GM18873 (cell line): ENCODE results near the gene CAMKMT.
"Not testable (repeated sequence)": the region's sequence is repeated elsewhere in the genome, so short reads cannot be mapped to it uniquely, and the experiment has no call there.

Experiments
- ATAC-seq: cut with Tn5 transposase; IDR thresholded peaks from one replicate; pipeline ENCODE4 v1.9.1; 2021; ENCODE audit warnings: mild to moderate bottlenecking, moderate library complexity, moderate number of reproducible peaks; ENCODE audit not compliant: unreplicated experiment, low FRiP score

CAMKMT gene

DNA sequence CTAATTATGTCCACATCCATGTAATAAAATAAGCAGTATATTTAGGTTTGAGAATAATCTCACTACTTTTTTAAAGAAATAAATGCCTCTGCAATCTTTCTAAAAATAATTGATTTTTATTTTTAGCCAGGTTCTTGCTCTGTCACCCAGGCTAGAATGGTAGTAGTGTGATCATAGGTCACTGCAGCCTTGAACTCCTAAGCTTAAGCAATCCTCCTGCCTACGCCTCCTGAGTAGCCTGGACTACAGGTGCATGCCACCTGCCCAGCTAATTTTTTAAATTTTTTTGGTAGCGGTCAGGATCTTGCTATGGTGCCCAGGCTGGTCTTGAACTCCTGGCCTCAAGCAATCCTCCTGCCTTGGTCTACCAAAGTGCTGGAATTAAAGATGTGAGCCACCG is 133.3 kb downstream of the CAMKMT start:
- no peak for ATAC-seq

DNA sequence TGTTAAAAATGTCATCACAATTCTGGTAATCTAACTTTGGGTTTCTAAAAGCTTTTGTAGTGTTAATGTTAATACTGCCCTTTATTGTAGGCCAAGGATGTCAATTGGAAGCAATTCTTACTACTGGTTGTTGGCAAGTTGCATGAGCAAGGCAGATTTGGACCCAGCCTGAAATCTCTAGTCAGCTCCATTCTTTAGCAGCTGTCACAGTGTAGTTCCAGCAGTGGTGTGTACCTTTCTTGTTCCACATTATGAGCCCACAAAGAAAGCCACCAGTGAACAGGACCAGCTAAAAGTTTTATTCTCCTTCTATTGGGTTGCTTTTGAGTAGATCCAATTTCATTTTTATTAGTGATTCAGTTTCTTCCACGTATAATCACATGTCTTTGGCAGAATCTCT is 133.8 kb downstream of the CAMKMT start:
- no peak for ATAC-seq

DNA sequence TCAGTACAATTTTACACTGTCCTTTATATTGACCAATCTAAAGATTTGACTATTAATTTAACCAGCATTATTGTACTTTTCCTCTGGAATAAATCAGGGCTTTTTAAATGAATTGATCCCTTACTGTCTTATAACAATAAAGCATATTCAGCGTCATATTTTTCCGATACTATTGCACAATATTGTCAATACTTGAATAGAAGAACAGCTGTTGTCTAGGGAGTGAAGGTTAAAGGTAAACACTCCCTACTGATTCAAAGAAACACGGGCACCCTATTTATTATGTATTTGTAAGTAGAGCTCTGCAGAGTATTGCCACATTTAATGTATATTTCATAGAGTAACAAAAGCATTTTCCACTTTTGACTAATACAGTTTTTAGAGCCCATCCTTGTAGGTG is 134.4 kb downstream of the CAMKMT start:
- ATAC-seq: no peak

DNA sequence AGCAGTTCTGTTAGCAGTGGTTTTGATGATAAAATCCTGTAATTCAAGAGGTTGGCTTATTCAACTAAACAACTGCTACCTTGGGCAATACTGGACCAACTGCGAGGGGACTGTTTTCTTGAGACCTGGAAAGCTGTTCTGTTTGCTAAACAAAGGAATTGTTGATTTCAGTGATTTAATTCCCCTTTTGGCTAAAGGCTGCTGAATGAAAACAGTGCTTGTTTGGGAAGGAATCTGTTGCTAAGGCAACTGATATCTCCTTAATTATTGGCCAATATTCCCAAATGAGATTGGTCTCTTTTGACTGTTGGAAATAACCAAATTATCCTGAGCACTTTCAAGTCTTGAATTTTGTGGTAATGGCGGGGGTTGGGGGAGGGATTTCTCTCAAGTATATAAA is 136.8 kb downstream of the CAMKMT start:
- no peak for ATAC-seq

DNA sequence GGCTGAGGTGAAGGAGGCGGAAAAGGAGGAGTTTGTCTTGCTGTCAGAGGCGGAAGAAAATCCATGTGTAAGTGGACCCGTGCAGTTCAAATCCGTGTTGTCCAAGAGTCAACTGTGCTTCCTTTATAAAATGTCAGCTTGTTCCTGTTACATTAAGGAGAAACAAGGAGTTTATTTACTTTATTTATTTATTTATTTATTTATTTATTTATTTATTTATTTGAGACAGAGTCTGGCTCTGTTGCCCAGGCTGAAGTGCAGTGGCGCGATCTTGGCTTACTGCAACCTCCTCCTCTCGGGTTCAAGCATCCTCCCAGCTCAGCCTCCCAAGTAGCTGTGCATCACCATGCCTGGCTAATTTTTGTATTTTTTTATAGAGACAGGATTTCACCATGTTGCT is 143.9 kb downstream of the CAMKMT start:
- not testable (repeated sequence) for ATAC-seq

DNA sequence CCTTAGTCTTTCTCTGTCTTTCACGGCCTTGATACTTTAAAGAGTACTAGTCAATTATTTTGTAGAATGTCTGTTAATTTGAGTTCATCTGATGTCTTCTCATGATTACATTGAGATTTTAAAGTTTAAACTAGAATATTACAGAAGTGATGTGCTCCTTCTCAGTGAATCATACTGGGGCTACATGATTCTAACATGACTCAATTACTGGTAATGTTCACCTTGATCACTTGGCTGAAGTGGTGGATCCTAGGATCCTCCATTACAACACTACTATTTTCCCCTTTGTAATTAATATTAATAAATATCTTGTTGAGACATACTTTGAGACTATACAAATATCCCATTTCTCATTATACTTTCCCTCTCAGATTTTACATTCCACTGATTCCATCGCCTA is 148.5 kb downstream of the CAMKMT start:
- ATAC-seq: no peak

DNA sequence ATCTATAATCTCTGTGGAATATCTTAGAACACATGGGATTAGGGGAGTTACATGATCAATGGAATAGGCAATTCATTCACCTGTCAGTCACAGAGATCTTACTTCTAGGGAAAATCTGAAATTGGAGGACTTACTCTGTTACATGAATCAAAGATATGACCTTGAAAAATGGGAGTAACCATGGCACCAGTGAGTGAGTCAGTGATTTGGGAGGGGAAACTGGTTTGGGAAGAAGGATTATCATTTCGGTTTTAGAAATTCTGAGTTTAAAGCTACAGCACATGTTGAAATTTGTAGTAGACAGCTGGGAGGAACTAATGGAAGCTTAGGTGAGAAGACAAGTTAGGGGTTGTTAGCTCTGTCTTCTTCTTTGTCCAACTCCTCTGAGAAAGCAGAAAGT is 153.7 kb downstream of the CAMKMT start:
- ATAC-seq: no peak

DNA sequence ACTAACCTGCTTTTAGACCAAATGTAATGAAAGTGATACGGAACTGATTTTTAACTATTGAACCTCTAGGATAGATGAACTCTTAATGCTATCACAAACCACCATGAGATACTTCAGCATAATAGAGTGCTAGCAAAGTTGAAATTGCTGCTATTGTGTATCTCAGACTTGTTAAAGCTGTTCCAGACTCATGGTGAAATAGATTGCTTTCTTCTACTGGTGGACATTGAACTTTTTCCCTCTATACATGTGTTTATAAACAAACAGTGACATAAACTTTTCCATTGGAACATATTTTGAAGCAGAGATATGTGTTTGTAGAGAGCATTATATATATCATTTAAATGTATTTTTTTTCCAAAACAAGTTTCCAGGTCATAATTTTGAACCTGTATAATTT is 157.3 kb downstream of the CAMKMT start:
- no peak for ATAC-seq

DNA sequence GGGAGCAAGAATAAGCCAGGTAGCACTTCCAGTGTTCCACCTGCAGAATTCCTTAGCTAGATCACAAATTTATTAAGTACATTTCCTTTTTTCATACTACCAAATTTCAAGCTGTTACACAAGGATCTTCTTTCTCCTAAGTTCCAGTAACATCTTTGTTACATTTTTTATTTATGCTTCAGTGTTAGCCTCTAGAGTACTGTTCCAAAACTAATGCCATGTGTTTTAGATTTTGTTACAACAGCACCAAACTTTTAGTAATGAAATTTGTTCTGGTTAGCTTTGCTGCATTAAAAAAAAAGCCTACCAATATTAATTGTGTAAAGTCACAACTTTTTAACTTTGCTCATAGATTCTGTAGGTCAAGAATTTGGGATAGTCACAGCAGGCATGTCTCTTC is 161.1 kb downstream of the CAMKMT start:
- no peak for ATAC-seq

DNA sequence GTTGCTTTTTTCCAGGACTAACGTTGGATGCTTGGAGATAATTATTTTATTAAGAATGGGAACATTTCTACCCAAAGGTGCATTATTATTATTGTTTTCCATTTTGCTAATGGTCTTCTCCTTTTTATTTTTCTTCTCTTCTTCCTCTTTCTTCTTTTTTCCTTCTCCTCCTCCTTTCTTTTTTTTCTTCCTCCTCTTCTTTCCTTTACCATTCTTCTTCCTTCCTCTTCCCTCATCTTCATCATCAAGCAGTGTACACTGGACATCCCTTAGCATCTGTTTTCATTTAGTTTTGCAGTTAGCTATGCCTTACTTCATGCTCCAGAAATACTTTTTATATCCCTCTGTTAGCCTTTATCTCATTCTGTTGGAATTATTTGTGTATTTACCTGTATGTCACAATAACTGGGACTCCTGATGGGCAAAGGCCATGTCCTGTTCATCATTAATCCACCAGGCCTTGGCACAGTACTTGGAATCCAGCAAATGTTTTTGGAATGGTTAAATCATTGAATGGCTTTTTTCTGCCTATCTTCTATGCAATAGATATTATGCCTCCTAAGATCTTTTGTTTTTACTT is 162.7 kb downstream of the CAMKMT start:
- ATAC-seq: no peak

DNA sequence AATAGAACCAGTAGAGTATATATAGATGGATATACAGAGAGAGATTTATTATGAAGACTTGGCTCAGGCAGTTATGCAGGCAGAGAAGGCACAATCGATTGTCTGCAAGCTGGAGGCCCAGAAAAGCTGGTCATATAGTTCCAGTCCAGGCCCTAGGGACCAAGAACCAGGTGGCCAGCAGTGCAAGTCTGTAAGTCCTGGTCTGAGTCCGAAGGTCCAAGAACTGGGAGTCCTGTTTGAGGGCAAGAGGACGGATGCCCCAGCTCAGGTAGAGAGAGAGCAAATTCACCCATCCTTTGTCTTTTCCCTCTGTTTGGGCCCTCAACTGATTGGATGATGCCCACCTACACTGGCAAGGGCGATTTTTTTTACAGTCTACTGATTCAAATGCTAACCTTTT is 164.6 kb downstream of the CAMKMT start:
- ATAC-seq: no peak

DNA sequence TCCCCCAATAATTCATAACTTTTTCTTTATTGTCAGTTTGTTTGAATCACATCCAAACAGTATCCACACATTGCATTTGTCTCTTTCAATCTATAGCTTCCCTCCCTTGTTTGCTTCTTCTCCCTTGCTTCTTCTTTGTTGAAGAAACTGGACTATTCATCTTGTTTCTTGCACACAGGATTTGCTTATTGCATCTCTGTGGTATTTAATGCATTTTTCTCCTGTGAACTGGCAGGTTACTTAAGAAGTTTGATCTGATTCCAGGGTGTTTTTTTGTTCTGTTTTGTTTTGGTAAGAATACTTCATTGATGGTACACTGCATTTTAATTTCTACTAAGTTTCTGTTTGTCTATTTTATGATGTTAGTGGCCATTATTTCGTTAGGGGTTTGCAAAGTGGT is 166.8 kb downstream of the CAMKMT start:
- ATAC-seq: no peak

DNA sequence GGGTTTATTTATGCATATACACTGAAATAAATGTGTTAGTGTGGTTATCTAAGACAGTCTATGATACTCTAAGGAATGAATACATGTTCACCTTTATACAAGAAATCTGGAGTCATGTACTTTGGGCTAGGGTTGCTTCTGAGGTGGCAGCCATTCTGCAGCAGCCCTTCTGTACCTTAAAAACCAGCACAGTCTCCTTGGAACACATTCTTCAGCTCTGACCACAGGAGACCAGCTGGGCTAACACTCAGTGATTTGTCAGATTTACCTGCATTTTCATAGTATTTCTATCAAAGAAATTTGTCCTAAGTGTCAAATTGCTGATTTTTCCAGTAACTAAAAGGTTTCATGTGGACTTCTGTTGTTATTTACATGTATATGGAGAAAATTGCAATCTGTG is 167.7 kb downstream of the CAMKMT start:
- ATAC-seq: no peak

DNA sequence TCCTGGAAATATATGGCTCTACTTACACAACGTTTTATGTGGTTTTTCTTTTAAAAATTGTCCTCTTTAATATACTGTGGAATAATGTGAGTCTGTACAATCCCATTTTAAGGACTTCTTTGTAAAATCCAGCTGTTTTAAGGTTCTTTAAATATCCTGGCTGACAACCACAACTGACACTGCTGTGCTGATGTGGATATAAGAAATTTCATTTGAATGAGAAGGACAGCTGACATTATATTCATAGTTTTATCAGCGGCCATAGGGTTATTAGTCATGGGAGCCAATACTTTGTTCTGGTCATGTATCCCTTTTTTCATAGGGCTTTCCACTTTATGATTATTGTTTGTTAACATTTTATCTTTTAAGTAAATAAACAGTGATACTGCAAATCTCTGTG is 169.5 kb downstream of the CAMKMT start:
- no peak for ATAC-seq

DNA sequence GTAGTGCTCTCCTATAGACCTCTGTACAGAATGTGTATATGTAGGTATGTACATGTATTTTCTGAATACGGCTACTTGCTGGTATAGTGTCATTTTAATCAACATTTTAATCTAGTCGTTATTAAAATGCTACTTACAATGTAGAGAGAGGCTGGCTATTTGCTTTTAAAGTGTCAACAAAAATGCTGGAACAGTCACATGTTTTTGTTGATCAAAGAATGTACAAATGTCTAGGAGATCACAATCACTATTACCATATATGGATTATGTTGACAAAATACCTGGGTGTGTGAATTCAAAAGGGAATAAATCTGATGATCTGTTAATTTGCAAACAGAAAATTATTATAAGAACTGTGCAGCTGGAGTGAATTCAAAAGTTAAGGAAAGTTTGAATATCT is 170.3 kb downstream of the CAMKMT start:
- no peak for ATAC-seq

DNA sequence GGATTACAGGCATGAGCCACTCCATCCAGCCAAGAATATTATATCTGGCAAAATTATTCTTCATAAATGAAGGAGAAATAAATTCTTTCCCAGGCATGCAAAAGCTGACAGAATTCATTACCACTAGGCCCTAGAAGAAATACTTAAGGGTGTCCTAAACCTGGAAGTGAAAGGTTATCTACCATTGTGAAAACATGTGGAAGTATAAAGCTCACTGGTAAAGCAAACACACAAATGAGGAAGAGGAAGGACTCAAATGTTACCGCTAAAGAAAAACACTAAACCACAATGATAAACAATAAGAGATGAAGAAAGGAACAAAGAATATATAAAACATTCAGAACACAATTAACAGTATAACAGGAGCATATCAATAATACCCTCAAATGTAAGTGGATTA is 171.8 kb downstream of the CAMKMT start:
- no peak for ATAC-seq

DNA sequence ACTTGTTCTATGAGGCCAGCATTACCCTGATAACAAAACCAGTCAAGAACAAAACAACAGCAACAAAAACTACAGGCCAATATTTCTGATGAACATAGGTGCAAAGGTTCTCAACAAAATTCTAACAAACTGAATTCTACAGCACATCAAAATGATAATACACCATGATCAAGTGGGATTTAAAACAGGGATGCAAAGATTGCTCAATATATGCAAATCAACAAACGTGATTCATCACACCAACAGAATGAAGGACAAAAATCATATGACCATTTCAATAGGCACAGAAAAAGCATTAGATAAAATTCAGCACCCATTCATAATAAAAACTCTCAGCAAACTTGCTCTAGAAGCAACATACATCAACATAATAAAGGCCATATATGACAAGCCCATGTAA is 173.6 kb downstream of the CAMKMT start:
- ATAC-seq: no peak

DNA sequence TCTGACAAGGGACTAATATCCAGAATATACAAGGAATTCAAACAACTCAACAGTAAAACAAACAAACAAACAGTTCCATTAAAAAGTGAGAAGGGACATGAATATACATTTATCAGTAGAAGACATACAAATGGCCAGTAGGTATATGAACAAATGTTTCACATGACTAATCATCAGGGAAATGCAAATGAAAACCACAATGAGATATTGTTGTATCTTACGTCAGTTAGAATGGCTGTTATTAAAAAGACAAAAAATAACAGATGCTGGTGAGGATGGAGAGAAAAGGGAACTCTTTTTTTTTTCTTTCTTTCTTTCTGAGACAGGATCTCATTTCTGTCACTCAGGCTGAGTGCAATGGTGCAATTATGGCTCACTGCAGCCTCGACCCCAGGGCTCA is 175.5 kb downstream of the CAMKMT start:
- no peak for ATAC-seq

DNA sequence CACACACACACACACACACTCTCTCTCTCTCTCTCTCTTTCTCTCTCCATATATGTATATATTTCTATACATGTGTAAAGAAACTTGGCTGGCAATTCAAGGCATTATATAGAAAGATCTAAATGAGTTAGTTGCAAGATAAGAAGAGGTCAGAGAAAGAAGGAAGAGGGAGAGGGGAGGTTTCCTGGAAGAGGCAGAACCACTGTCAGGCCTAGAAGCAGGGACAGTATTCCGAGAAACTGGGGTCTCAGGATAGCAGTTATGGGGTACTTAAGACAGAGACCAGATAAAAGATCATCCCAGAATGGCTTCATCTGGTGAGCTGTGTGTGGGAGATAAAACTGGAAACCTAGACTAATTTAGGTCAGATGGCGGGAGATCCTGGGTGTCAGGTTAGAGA is 180.8 kb downstream of the CAMKMT start:
- no peak for ATAC-seq

DNA sequence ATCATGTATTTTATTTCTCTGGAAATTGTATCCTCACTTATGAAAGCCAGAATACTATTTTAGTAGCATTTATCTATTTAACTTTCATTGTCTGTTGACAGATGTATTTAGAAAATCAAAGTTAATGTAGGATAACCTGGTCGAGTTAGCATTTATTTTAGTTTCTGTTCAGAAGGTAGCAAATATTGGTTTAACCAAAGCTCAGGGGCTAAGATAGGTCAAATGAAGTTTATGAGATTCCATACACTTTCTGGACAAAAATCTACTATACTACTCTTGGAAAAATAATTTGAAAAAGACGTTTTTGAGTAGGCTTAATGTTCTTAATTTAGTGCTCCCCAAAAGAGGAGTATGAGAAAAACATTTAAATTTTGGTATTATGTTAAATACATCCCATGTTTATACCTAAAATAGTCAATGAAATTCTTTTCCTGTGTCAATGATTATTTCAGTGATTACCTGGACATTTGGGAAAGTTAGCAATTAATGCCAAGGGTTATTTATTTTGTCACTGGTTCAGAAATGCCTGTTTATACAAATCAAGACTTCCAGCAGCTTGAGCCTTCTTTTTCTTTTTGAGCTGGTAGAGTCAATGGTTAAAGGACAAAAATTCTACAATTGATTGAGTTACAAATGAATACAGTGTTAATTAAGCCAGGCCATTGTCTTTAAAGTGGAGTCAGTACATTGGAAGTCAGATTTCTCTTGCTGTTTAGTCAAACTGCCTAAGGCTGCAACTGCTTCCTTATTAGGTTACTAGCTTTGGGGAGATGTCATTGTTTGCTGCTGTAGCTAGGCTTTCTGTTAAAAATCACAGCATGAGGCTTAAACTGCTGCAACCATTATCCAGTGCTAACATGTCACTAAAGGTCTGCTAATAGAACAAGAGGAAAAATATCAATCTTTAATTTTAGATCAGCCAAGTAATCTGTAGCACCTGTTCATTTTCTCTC is 182.3 kb downstream of the CAMKMT start:
- no peak for ATAC-seq

DNA sequence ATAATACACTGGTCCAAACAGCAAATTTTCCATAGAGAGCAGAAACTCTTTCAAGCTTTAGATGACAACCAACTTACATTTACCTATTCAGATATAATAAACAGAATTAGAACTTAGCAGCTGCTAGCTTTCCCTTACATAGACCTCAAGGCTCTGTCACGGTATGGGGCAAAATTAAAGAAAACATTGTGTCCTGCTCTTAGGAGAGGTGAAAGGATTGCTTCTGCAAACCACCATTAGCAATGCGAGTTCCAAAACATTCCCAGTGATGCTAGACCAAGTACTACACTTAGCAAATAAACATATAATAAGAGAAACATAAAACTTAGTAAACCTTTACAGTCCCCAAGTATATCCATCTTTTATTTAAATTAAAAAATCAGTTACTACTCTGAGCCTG is 183.3 kb downstream of the CAMKMT start:
- no peak for ATAC-seq

DNA sequence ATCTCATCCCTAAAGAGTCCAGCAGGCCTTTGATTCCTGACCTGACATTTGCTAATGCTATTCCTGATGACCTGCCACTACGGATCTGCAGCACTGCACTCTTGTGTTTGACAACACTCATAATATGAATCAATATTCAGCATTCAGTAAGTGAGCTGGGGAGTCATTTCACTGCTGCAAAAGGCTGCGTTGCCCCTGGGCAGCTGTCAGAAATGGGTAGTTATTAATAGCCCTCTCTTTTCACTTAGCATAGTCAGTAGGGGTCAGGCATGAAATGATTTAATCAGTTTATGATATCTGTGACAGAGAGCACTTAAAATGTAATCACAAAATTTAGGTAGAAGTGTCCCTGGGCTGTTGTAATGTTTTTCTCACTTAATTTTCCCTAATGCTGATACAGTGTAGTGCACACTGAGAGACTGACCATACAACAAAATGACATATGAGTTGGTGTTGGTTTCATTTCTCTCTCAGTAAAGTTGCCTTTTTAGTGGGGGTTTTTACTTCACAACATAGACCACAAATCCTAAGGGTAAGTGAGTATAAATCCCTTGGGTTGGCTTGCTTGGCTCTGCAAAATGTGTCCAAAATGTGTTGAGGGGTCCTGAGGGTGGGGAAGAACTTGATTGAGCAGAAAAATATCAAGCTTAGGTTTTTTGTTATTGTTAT is 184.8 kb downstream of the CAMKMT start:
- no peak for ATAC-seq
